Ishikawa (cell line): ENCODE measurements around the gene PTPN18.

Experiments
- CREB1 ChIP-seq: IDR thresholded peaks from 2 replicates; pipeline ENCODE4 v1.6.1; 2012; ENCODE audit warnings: low read depth
- EGR1 ChIP-seq: IDR thresholded peaks from 2 replicates; pipeline ENCODE4 v1.6.1; 2012
- EP300 ChIP-seq: IDR thresholded peaks from 2 replicates; pipeline ENCODE4 v1.6.1; 2012; ENCODE audit warnings: borderline replicate concordance
- FOXM1 ChIP-seq: IDR thresholded peaks from 2 replicates; pipeline ENCODE4 v1.6.1; 2012; ENCODE audit warnings: low read depth, borderline replicate concordance
- TAF1 ChIP-seq: IDR thresholded peaks from 2 replicates; pipeline ENCODE4 v1.6.1; 2012; ENCODE audit warnings: low read depth, mild to moderate bottlenecking
- TCF12 ChIP-seq: IDR thresholded peaks from 2 replicates; pipeline ENCODE4 v1.6.1; 2012; ENCODE audit warnings: low read depth
- TEAD4 ChIP-seq: IDR thresholded peaks from 2 replicates; pipeline ENCODE4 v1.6.1; 2012
- YY1 ChIP-seq: IDR thresholded peaks from 2 replicates; pipeline ENCODE4 v1.6.1; 2012; ENCODE audit warnings: low read depth
- ZBTB7A ChIP-seq: IDR thresholded peaks from 2 replicates; pipeline ENCODE4 v1.6.1; 2012; ENCODE audit warnings: low read depth
- TF ChIP-seq, protein P1 (sequence below): IDR thresholded peaks from 2 replicates; pipeline ENCODE4 v1.6.1; 2012
- TF ChIP-seq, protein P2 (sequence below): IDR thresholded peaks from 2 replicates; pipeline ENCODE4 v1.6.1; 2012
- TF ChIP-seq, protein P3 (sequence below): IDR thresholded peaks from 2 replicates; pipeline ENCODE4 v1.6.1; 2012; ENCODE audit warnings: low read depth, mild to moderate bottlenecking

DNA sequence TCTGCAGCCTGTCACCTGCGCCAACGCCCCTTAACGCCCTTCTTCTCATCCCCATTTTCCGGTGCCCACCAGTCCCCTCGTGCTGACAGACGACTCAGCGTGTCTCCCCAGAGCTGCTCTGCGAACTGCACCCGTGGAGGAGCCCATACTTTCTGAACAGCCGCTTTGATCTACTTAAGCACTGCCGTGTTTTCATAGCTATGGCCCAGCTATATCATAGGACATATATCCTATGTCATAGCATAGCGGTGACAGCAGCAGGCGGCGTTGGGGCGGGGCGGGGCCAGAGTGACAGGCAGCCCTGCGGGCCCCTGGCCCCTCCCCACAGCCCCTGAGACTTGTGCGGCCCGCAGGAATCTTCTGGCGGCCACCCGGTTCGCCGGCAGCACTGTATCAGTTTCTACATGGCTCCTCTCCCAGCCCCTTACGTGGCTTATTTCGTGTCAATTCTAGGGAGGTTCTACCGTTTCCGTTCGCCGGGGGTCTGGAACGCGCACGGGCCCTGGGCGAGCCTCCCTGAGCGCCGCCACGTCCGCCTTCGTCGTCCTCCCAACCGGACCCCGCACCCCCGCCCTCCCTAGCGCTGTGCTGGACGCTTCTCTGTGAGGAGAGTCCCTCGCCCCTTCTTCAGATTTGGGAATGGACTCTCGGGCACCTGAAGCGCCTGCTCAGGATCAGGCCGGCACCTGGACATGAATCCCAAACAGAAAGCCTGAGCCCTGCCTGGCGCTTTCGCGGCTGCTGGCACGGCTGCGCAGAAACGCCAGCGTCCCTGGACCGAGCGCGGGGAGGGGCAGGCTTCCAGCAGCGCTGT is 35.4 kb downstream of the PTPN18 start:
- TF ChIP-seq, protein P1, sequence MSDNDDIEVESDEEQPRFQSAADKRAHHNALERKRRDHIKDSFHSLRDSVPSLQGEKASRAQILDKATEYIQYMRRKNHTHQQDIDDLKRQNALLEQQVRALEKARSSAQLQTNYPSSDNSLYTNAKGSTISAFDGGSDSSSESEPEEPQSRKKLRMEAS: peak; percentile 21
- TF ChIP-seq FOXM1 (no peak), YY1 (no peak), TEAD4 (peak; percentile 16; the same call in 1 of the 2 replicates), TCF12 (no peak), ZBTB7A (no peak; the same call in none of the 2 replicates), EP300 (no peak), TAF1 (peak; percentile 31; the same call in 1 of the 2 replicates), EGR1 (no peak), CREB1 (peak; percentile 48; the same call in 1 of the 2 replicates)
- TF ChIP-seq, protein P2, sequence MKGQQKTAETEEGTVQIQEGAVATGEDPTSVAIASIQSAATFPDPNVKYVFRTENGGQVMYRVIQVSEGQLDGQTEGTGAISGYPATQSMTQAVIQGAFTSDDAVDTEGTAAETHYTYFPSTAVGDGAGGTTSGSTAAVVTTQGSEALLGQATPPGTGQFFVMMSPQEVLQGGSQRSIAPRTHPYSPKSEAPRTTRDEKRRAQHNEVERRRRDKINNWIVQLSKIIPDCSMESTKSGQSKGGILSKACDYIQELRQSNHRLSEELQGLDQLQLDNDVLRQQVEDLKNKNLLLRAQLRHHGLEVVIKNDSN: no peak
- TF ChIP-seq, protein P3, sequence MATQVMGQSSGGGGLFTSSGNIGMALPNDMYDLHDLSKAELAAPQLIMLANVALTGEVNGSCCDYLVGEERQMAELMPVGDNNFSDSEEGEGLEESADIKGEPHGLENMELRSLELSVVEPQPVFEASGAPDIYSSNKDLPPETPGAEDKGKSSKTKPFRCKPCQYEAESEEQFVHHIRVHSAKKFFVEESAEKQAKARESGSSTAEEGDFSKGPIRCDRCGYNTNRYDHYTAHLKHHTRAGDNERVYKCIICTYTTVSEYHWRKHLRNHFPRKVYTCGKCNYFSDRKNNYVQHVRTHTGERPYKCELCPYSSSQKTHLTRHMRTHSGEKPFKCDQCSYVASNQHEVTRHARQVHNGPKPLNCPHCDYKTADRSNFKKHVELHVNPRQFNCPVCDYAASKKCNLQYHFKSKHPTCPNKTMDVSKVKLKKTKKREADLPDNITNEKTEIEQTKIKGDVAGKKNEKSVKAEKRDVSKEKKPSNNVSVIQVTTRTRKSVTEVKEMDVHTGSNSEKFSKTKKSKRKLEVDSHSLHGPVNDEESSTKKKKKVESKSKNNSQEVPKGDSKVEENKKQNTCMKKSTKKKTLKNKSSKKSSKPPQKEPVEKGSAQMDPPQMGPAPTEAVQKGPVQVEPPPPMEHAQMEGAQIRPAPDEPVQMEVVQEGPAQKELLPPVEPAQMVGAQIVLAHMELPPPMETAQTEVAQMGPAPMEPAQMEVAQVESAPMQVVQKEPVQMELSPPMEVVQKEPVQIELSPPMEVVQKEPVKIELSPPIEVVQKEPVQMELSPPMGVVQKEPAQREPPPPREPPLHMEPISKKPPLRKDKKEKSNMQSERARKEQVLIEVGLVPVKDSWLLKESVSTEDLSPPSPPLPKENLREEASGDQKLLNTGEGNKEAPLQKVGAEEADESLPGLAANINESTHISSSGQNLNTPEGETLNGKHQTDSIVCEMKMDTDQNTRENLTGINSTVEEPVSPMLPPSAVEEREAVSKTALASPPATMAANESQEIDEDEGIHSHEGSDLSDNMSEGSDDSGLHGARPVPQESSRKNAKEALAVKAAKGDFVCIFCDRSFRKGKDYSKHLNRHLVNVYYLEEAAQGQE: 0 out of 2 replicates have a peak, but pooled peaks have one; percentile 45
